CD14-positive monocyte (primary cell): Measurements from ENCODE around the gene CHI3L2. TPM values are rescaled to one million over a fixed set of nuclear protein-coding genes. Genes with fewer than 3 reads are reported as not detected.

Experiments
- DNase-seq, 3 donors: peaks; one replicate each; pipeline ENCODE4 v3.0.0-alpha.2; 2011 to 2022
- H2AFZ ChIP-seq: 2 replicates; pipeline ENCODE4 v1.6.0; 2012; ENCODE audit warnings: mild to moderate bottlenecking, low read depth, low read length, inconsistent platforms; ENCODE audit not compliant: insufficient read depth, poor library complexity, severe bottlenecking
- H3K27ac ChIP-seq, 2 donors: 1 replicate in 1 of 2; 2 replicates in 1 of 2; pipeline ENCODE4 v1.5.1; 2012 to 2013; ENCODE audit warnings: low read length in 2 of 2, control low read depth in 1 of 2, inconsistent platforms in 1 of 2, low read depth in 1 of 2, mild to moderate bottlenecking in 1 of 2
- H3K27me3 ChIP-seq, 2 donors: one replicate each; pipeline versions ENCODE4 v1.6.0 to v1.6.1; 2011 to 2013; ENCODE audit warnings: low read length in 2 of 2; ENCODE audit not compliant: control insufficient read depth in 2 of 2, insufficient read depth in 2 of 2
- H3K36me3 ChIP-seq, 2 donors: replicated peaks in 1 of 2; 1 replicate in 1 of 2; 2 replicates in 1 of 2; pipeline versions ENCODE4 v1.5.1 to v1.6.1; 2012 to 2013; ENCODE audit warnings: low read length in 2 of 2, control low read depth in 1 of 2, inconsistent platforms in 1 of 2, mild to moderate bottlenecking in 1 of 2; ENCODE audit not compliant: insufficient read depth in 2 of 2, control insufficient read depth in 1 of 2
- H3K4me1 ChIP-seq, 2 donors: 1 replicate in 1 of 2; 2 replicates in 1 of 2; pipeline versions ENCODE4 v1.5.1 to v1.6.1; 2012 to 2013; ENCODE audit warnings: low read length in 2 of 2, control low read depth in 1 of 2, inconsistent platforms in 1 of 2, mild to moderate bottlenecking in 1 of 2, moderate library complexity in 1 of 2; ENCODE audit not compliant: insufficient read depth in 2 of 2, control insufficient read depth in 1 of 2
- H3K4me2 ChIP-seq: replicated peaks from 2 replicates; pipeline ENCODE3; 2012; ENCODE audit warnings: low read length, moderate library complexity, mild to moderate bottlenecking; ENCODE audit not compliant: poor library complexity, severe bottlenecking; ENCODE audit errors: extremely low read depth
- H3K4me3 ChIP-seq, 3 experiments: fragments of 200-600 bp in 1 of 3; sonication (generic) in 1 of 3; replicated peaks in 1 of 3; 1 replicate in 2 of 3; 2 replicates in 1 of 3; pipeline ENCODE4 v1.5.1; 2011 to 2013; ENCODE audit warnings: low read length in 3 of 3, mild to moderate bottlenecking in 3 of 3, control low read depth in 2 of 3, low read depth in 2 of 3, inconsistent platforms in 1 of 3, moderate library complexity in 1 of 3
- H3K79me2 ChIP-seq: 2 replicates; pipeline ENCODE4 v1.6.0; 2012; ENCODE audit warnings: mild to moderate bottlenecking, control low read depth, inconsistent platforms, low read length, moderate library complexity; ENCODE audit not compliant: insufficient read depth
- H3K9ac ChIP-seq: 2 replicates; pipeline ENCODE4 v1.6.0; 2017; ENCODE audit warnings: low read length, mild to moderate bottlenecking; ENCODE audit not compliant: insufficient read depth, poor library complexity, severe bottlenecking
- H3K9me3 ChIP-seq, 2 donors: replicated peaks in 1 of 2; 1 replicate in 1 of 2; 2 replicates in 1 of 2; pipeline versions ENCODE4 v1.5.1 to v1.6.1; 2012 to 2013; ENCODE audit warnings: low read length in 2 of 2, control low read depth in 1 of 2; ENCODE audit not compliant: control insufficient read depth in 1 of 2, insufficient read depth in 1 of 2
- H4K20me1 ChIP-seq: 2 replicates; pipeline ENCODE4 v1.6.0; 2012; ENCODE audit warnings: mild to moderate bottlenecking, low read length, control low read depth, moderate library complexity; ENCODE audit not compliant: insufficient read depth
- H3K27ac Mint-ChIP-seq, 7 donors: one replicate each; pipeline ENCODE4 v1.8.0; 2020; ENCODE audit warnings: mild to moderate bottlenecking in 7 of 7, mixed read lengths in 7 of 7, moderate library complexity in 6 of 7, inconsistent platforms in 2 of 7
- H3K27me3 Mint-ChIP-seq, 3 donors: one replicate each; pipeline ENCODE4 v1.8.0; 2021 to 2022; ENCODE audit warnings: low read depth in 3 of 3, mild to moderate bottlenecking in 3 of 3, mixed read lengths in 3 of 3, moderate library complexity in 3 of 3, inconsistent platforms in 1 of 3
- H3K36me3 Mint-ChIP-seq, 2 donors: one replicate each; pipeline ENCODE4 v1.8.0; 2020; ENCODE audit warnings: mixed read lengths in 2 of 2, inconsistent platforms in 1 of 2, mild to moderate bottlenecking in 1 of 2
- H3K4me1 Mint-ChIP-seq: one replicate; pipeline ENCODE4 v1.8.0; 2020; ENCODE audit warnings: mild to moderate bottlenecking, mixed read lengths
- H3K4me3 Mint-ChIP-seq, 2 donors: one replicate each; pipeline ENCODE4 v1.8.0; 2020; ENCODE audit warnings: mild to moderate bottlenecking in 2 of 2, mixed read lengths in 2 of 2, moderate library complexity in 1 of 2
- H3K9me3 Mint-ChIP-seq, 7 donors: one replicate each; pipeline ENCODE4 v1.8.0; 2020 to 2022; ENCODE audit warnings: mixed read lengths in 7 of 7, mild to moderate bottlenecking in 6 of 7, moderate library complexity in 6 of 7, inconsistent platforms in 2 of 7
- CTCF ChIP-seq: fragments of 200-600 bp; IDR thresholded peaks from one replicate; pipeline ENCODE4 v1.8.0; 2022; ENCODE audit warnings: antibody characterized with exemption, mild to moderate bottlenecking
- WGBS: methylation state at CpG from one replicate; pipeline ENCODE4 v1.1.5; 2013; ENCODE audit warnings: missing lambda C conversion rate; ENCODE audit not compliant: insufficient coverage; 5-methylcytosine and 5-hydroxymethylcytosine counted together
- intact Hi-C, 2 donors: fragments of 100-400 bp; cut with micrococcal nuclease; formaldehyde crosslinking; loops; one replicate each; pipeline versions ENCODE4 v1.15.0 to v1.15.1; 2023
- polyA plus RNA-seq, 3 donors: library from polyadenylated mRNA; depleted of rRNA in 1 of 3; unstranded in 2 of 3; stranded (reverse) in 1 of 3; fragments of 300-500 nt in 2 of 3; fragments of >200 nt in 1 of 3; fragmentation: Illumina TruSeq in 2 of 3; gene quantifications; 1 replicate in 2 of 3; 2 replicates in 1 of 3; pipeline ENCODE4 v1.2.3, GENCODE V29; 2012 to 2021

The CHI3L2 gene
- polyA plus RNA-seq, 3 donors: 1.2 to 9.9 (median 1.4) TPM

GRCh38 chr1:111203681-111204200 is 23.8 kb upstream of the CHI3L2 start:
- Histone ChIP-seq H3K4me3 (peak overlapping the region; percentile 43 to 77 (median 44)), H3K9me3 (no peaks in the 10 kb centered on the region), H3K9ac (peak overlapping the region; percentile 78), H2AFZ (peak overlapping the region; percentile 78), H4K20me1 (no peaks in the 10 kb centered on the region), H3K27me3 (no peaks in the 10 kb centered on the region), H3K36me3 (no peaks in the 10 kb centered on the region), H3K79me2 (peaks cover 35% of the 10 kb centered on the region), H3K27ac (peak overlapping the region; percentile 89 to 93), H3K4me1 (peaks cover 85 to 91% of the 10 kb centered on the region in 2 donors), H3K4me2 (peak overlapping the region; percentile 90)
- DNase-seq: peak; percentile 73 to 79 (median 74)
- H3K27me3 Mint-ChIP-seq: peaks cover 0 to 2% (median 0%) of the 10 kb centered on the region in 3 donors
- no peak for TF ChIP-seq CTCF
- peaks cover 4% of the 10 kb centered on the region in 2 donors for H3K36me3 Mint-ChIP-seq
- peaks cover 0 to 2% (median 0%) of the 10 kb centered on the region in 7 donors for H3K9me3 Mint-ChIP-seq
- 1% methylated on average over 39 of the region's 41 CpGs for WGBS
- peaks cover 87% of the 10 kb centered on the region for H3K4me1 Mint-ChIP-seq
- H3K4me3 Mint-ChIP-seq: peak overlapping the region; percentile 83 to 90
- intact Hi-C loops: loop anchor here (5.0 to 10.0 kb wide), 4 partner anchors 326 to 559 kb away; partner anchors contain the start of genes INKA2 (in 1 of the 2) and RAP1A (in 1 of the 2)
- H3K27ac Mint-ChIP-seq: peak overlapping the region; percentile 86 to 98 (median 95)

- Histone ChIP-seq H3K4me2 (peak overlapping the region; percentile 90), H3K4me1 (peaks cover 78 to 84% of the 10 kb centered on the region in 2 donors), H3K36me3 (no peaks in the 10 kb centered on the region), H3K9me3 (no peaks in the 10 kb centered on the region), H3K79me2 (peaks cover 29% of the 10 kb centered on the region), H3K4me3 (peak overlapping the region; percentile 43 to 77 (median 44)), H3K27ac (peak overlapping the region; percentile 89 to 93), H4K20me1 (no peaks in the 10 kb centered on the region), H3K27me3 (no peaks in the 10 kb centered on the region), H3K9ac (peak overlapping the region; percentile 78), H2AFZ (peak overlapping the region; percentile 78)
- Mint-ChIP-seq H3K36me3 (peaks cover 2 to 3% of the 10 kb centered on the region in 2 donors), H3K9me3 (peaks cover 0 to 2% (median 0%) of the 10 kb centered on the region in 7 donors), H3K4me1 (peaks cover 81% of the 10 kb centered on the region), H3K4me3 (peak overlapping the region; percentile 83 to 90), H3K27me3 (peaks cover 0 to 2% (median 0%) of the 10 kb centered on the region in 3 donors), H3K27ac (peak overlapping the region; percentile 86 to 98 (median 95))
- TF ChIP-seq CTCF: no peak
- intact Hi-C loops: loop anchor here (5.0 to 10.0 kb wide), 4 partner anchors 327 to 560 kb away; partner anchors contain the start of genes INKA2 (in 1 of the 2) and RAP1A (in 1 of the 2)
- peak in 2 of 3 donors; percentile 31 to 39 for DNase-seq
- WGBS: under 1% methylated on average over 57 of the region's 61 CpGs
Measured at GRCh38 chr1:111204201-111204982, 23.1 kb upstream of the CHI3L2 start.
